IMR-90 (cell line): Measurements from ENCODE around the gene UPK2. TPM values are rescaled to one million over a fixed set of nuclear protein-coding genes. Genes with fewer than 3 reads are reported as not detected.

Source experiments
- ATAC-seq: fragments of 200-7000 bp; cut with Tn5 transposase; 2 replicates; pipeline ENCODE4 v1.9.1; 2020; ENCODE audit warnings: low read depth, mild to moderate bottlenecking, moderate library complexity
- BruUV-seq: library from RNA; stranded (reverse); fragments of 400-500 nt; replicated peaks from 2 replicates; lab custom pipeline; 2021; lab: Mats Ljungman, UMichigan
- CTCF ChIA-PET: fragments of 300-600 bp; formaldehyde crosslinking; extraction: SDS; loops from one replicate; lab custom pipeline; 2021; ENCODE audit warnings: antibody characterized with exemption; lab: Yijun Ruan, JAX
- POLR2A ChIA-PET: fragments of 300-600 bp; sonication (Branson Sonifier 250); formaldehyde crosslinking; loops from one replicate; lab custom pipeline; 2022; ENCODE audit warnings: antibody characterized with exemption; ENCODE audit not compliant: unreplicated experiment; lab: Charles Lee
- DNase-seq: peaks from one replicate; pipeline ENCODE4 v3.0.0; 2013
- H2AFZ ChIP-seq: replicated peaks from 2 replicates; pipeline ENCODE3; 2013; ENCODE audit warnings: low read length, mild to moderate bottlenecking; ENCODE audit not compliant: poor library complexity
- H2AK5ac ChIP-seq: 2 replicates; pipeline ENCODE4 v1.6.1; 2013; ENCODE audit warnings: low read depth, low read length, inconsistent platforms
- H2AK9ac ChIP-seq: replicated peaks from 2 replicates; pipeline ENCODE3; 2013; ENCODE audit warnings: mild to moderate bottlenecking, low read depth, low read length, moderate library complexity; ENCODE audit not compliant: poor library complexity
- H2BK120ac ChIP-seq: 2 replicates; pipeline ENCODE4 v1.6.1; 2013; ENCODE audit warnings: low read depth, low read length, inconsistent platforms
- H2BK15ac ChIP-seq: 3 replicates; pipeline ENCODE4 v1.6.1; 2013; ENCODE audit warnings: low read depth, low read length, inconsistent platforms
- H2BK20ac ChIP-seq: 2 replicates; pipeline ENCODE4 v1.6.1; 2013; ENCODE audit warnings: low read depth, mild to moderate bottlenecking, inconsistent platforms, low read length, moderate library complexity
- H2BK5ac ChIP-seq: 2 replicates; pipeline ENCODE4 v1.6.1; 2013; ENCODE audit warnings: mild to moderate bottlenecking, low read depth, low read length, inconsistent platforms; ENCODE audit not compliant: poor library complexity, severe bottlenecking
- H3K14ac ChIP-seq: replicated peaks from 2 replicates; pipeline ENCODE4 v1.6.1; 2013; ENCODE audit warnings: low read depth, low read length, inconsistent platforms
- H3K18ac ChIP-seq: 2 replicates; pipeline ENCODE4 v1.6.1; 2013; ENCODE audit warnings: low read depth, low read length, control low read depth
- H3K23ac ChIP-seq: 2 replicates; pipeline ENCODE4 v1.6.1; 2013; ENCODE audit warnings: low read depth, low read length, inconsistent platforms
- H3K27ac ChIP-seq: 2 replicates; pipeline ENCODE4 v1.5.1; 2013; ENCODE audit warnings: mild to moderate bottlenecking, control low read depth, low read length; ENCODE audit not compliant: insufficient read depth
- H3K27me3 ChIP-seq: 2 replicates; pipeline ENCODE4 v1.6.1; 2013; ENCODE audit warnings: low read length; ENCODE audit not compliant: control insufficient read depth, insufficient read depth
- H3K36me3 ChIP-seq: 2 replicates; pipeline ENCODE4 v1.6.1; 2013; ENCODE audit warnings: low read length, mixed read lengths; ENCODE audit not compliant: control insufficient read depth, insufficient read depth
- H3K4ac ChIP-seq: 2 replicates; pipeline ENCODE4 v1.6.1; 2013; ENCODE audit warnings: low read depth, low read length, inconsistent platforms
- H3K4me1 ChIP-seq: 2 replicates; pipeline ENCODE4 v1.6.1; 2013; ENCODE audit warnings: low read length, mixed read lengths; ENCODE audit not compliant: control insufficient read depth, insufficient read depth
- H3K4me2 ChIP-seq: 2 replicates; pipeline ENCODE4 v1.6.1; 2013; ENCODE audit warnings: low read depth, mild to moderate bottlenecking, control low read depth, low read length, moderate library complexity
- H3K4me3 ChIP-seq: 2 replicates; pipeline ENCODE4 v1.5.1; 2013; ENCODE audit warnings: low read depth, mild to moderate bottlenecking, control low read depth, low read length, moderate library complexity; ENCODE audit not compliant: insufficient read depth
- H3K56ac ChIP-seq: 2 replicates; pipeline ENCODE4 v1.6.1; 2013; ENCODE audit warnings: low read length, inconsistent platforms; ENCODE audit not compliant: insufficient read depth; ENCODE audit errors: extremely low read depth
- H3K79me1 ChIP-seq, 2 experiments: 2 replicates each; pipeline ENCODE4 v1.6.1; 2013; ENCODE audit warnings: low read length in 2 of 2, inconsistent platforms in 1 of 2, low read depth in 1 of 2
- H3K9ac ChIP-seq: 2 replicates; pipeline ENCODE4 v1.6.1; 2013; ENCODE audit warnings: low read depth, low read length, control low read depth
- H3K9me1 ChIP-seq: 2 replicates; pipeline ENCODE4 v1.6.1; 2013; ENCODE audit warnings: low read length, inconsistent platforms; ENCODE audit not compliant: insufficient read depth
- H3K9me3 ChIP-seq: 2 replicates; pipeline ENCODE4 v1.6.1; 2013; ENCODE audit warnings: low read length; ENCODE audit not compliant: control insufficient read depth, insufficient read depth
- H4K20me1 ChIP-seq: 2 replicates; pipeline ENCODE4 v1.6.1; 2013; ENCODE audit warnings: low read length, inconsistent platforms; ENCODE audit not compliant: insufficient read depth
- H4K5ac ChIP-seq: 2 replicates; pipeline ENCODE4 v1.6.1; 2013; ENCODE audit warnings: mild to moderate bottlenecking, low read depth, low read length, control low read depth
- H4K8ac ChIP-seq, 2 experiments: 2 replicates each; pipeline ENCODE4 v1.6.1; 2013; ENCODE audit warnings: low read depth in 2 of 2, low read length in 2 of 2, control low read depth in 1 of 2, inconsistent platforms in 1 of 2
- H4K91ac ChIP-seq: 2 replicates; pipeline ENCODE4 v1.6.1; 2013; ENCODE audit warnings: low read depth, low read length, inconsistent platforms; ENCODE audit not compliant: insufficient read depth
- CEBPB ChIP-seq: IDR thresholded peaks from 2 replicates; pipeline ENCODE4 v1.6.1; 2012; ENCODE audit warnings: low read depth, low read length, improper control_type of control experiment
- CHD1 ChIP-seq: IDR thresholded peaks from 2 replicates; pipeline ENCODE4 v1.6.1; 2012; ENCODE audit warnings: low read depth, low read length, improper control_type of control experiment
- ELK1 ChIP-seq: fragments of 150-350 bp; IDR thresholded peaks from 2 replicates; pipeline ENCODE4 v1.6.1; 2016; ENCODE audit warnings: low read depth, mild to moderate bottlenecking, low read length, moderate library complexity, borderline replicate concordance
- RFX5 ChIP-seq: IDR thresholded peaks from 2 replicates; pipeline ENCODE4 v1.8.0; 2012; ENCODE audit warnings: low read depth, mild to moderate bottlenecking, low read length, moderate library complexity
- WGBS, 2 experiments: methylation state at CpG; one replicate each; pipeline versions ENCODE4 v1.1.5 to v1.1.7; 2013; ENCODE audit warnings: missing lambda C conversion rate in 2 of 2; ENCODE audit not compliant: insufficient read length in 1 of 2; ENCODE audit errors: extremely low coverage in 2 of 2; 5-methylcytosine and 5-hydroxymethylcytosine counted together
- dilution Hi-C: fragments of 300-500 bp; cut with HindIII; formaldehyde crosslinking; loops from one replicate; pipeline ENCODE4 v1.14.3; 2018; ENCODE audit warnings: low sequenced_read_pairs; ENCODE audit not compliant: unreplicated experiment
- in situ Hi-C: fragments of 300-500 bp; cut with MboI; formaldehyde crosslinking; loops from 3 replicates; pipeline ENCODE4 v1.14.3; 2019; ENCODE audit warnings: low sequenced_read_pairs, inconsistent platforms, mixed read lengths
- intact Hi-C: fragments of 100-400 bp; cut with micrococcal nuclease; formaldehyde crosslinking; loops from 2 replicates; pipeline ENCODE4 v1.10.0; 2022
- polyA plus RNA-seq, 3 experiments: library from polyadenylated mRNA; depleted of rRNA; stranded (reverse); fragments of >200 nt; gene quantifications; 2 replicates each; pipeline ENCODE4 v1.2.3, GENCODE V29; 2012; ENCODE audit warnings: low replicate concordance in 1 of 3
- total RNA-seq: library from RNA; depleted of rRNA; stranded (reverse); fragments of >200 nt; gene quantifications from 2 replicates; pipeline ENCODE4 v1.2.3, GENCODE V29; 2012

UPK2 gene
- total and polyA plus RNA-seq, 2 of the 4 experiments (the other 2 are of a cell fraction) = 0.26 TPM; not detected in 1

- no peak for TF ChIP-seq RFX5
- no peak for TF ChIP-seq CEBPB
These were observed 37.9 kb upstream of the UPK2 start (continued) for GRCh38 chr11:118918128-118918685.

- Histone ChIP-seq H3K9me3 (no peaks in the 10 kb centered on the region), H3K4me1 (peaks cover 56% of the 10 kb centered on the region), H3K9ac (peak overlapping the region; percentile 79), H2BK20ac (peak overlapping the region; percentile 90), H3K4me3 (peak overlapping the region; percentile 15), H2AK5ac (peak overlapping the region; percentile 99), H2AFZ (peak overlapping the region; percentile 59), H3K14ac (peak overlapping the region; percentile 94), H3K9me1 (no peaks in the 10 kb centered on the region; the same call in 1 of the 2 replicates), H4K5ac (peak overlapping the region; percentile 83), H2AK9ac (peak overlapping the region; percentile 95), H3K23ac (peak overlapping the region; percentile 99), H3K56ac (peak overlapping the region; percentile 90), H4K91ac (peak overlapping the region; percentile 97), H3K79me1 (peaks cover 8 to 61% of the 10 kb centered on the region in 2 experiments; a peak in 3 of 4 replicates), H4K8ac (peak overlapping the region; percentile 78 to 87), H2BK5ac (peak overlapping the region; percentile 96), H2BK120ac (peak overlapping the region; percentile 96), H3K27me3 (no peaks in the 10 kb centered on the region), H3K18ac (peak overlapping the region; percentile 87), H3K36me3 (no peaks in the 10 kb centered on the region), H3K4me2 (peak overlapping the region; percentile 80), H3K4ac (peak overlapping the region; percentile 94), H3K27ac (peak overlapping the region; percentile 91), H2BK15ac (peak overlapping the region; percentile 83; the same call in 2 of the 3 replicates), H4K20me1 (peaks cover 66% of the 10 kb centered on the region)
- no peak for ATAC-seq
- intact Hi-C loops = no loop called here
- no CpG with 5 or more reads among the region's 13 CpGs for WGBS, 2 experiments
- BruUV-seq = no TSS peak
- ChIA-PET CTCF (interaction anchor here (0.9 kb wide), 1 partner anchor 9 kb away, joined by 3 read pairs; no protein-coding TSS in a partner anchor), POLR2A (no interaction called here)
- peak; percentile 43 for DNase-seq
- TF ChIP-seq ELK1 = no peak
- TF ChIP-seq CHD1 = peak; percentile 11; the same call in 1 of the 2 replicates
- in situ Hi-C loops = no loop called here
- dilution Hi-C loops = no loop called here
These were observed 37.3 kb upstream of the UPK2 start for GRCh38 chr11:118918686-118919280.
